Mammary epithelial cell (primary cell): Measurements from ENCODE around the gene ZBTB47.

Experiments used
- EZH2 ChIP-seq: IDR thresholded peaks from 2 replicates; pipeline ENCODE4 v1.6.1; 2012; ENCODE audit warnings: low read length, inconsistent platforms, borderline replicate concordance
- TF ChIP-seq, protein P1 (sequence below), 2 donors: IDR thresholded peaks in 1 of 2; conservative IDR thresholded peaks in 1 of 2; 2 replicates each; pipeline ENCODE4 v1.5.1; 2011 to 2012; ENCODE audit warnings: inconsistent platforms in 2 of 2, low read length in 2 of 2, mild to moderate bottlenecking in 2 of 2, control low read depth in 1 of 2, low read depth in 1 of 2; ENCODE audit not compliant: insufficient read depth in 1 of 2; ENCODE audit errors: extremely low read depth in 1 of 2

DNA sequence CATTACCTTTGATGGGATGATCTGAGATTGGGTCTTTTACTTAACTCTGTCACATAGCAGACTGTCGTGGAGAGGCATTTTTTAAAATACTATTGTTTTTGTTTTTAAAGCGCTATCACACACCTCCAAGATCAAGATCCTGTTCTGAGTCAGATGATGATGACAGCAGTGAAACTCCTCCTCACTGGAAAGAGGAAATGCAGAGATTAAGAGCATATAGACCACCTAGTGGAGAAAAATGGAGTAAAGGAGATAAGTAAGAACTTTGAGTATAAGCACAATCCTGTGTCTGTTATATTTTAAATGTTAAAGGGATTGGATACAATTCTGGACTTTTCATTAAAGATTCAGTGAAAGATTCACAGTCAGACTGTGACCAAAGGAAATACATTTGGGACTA, 18.4 kb upstream of the ZBTB47 start:
- TF ChIP-seq, protein P1, sequence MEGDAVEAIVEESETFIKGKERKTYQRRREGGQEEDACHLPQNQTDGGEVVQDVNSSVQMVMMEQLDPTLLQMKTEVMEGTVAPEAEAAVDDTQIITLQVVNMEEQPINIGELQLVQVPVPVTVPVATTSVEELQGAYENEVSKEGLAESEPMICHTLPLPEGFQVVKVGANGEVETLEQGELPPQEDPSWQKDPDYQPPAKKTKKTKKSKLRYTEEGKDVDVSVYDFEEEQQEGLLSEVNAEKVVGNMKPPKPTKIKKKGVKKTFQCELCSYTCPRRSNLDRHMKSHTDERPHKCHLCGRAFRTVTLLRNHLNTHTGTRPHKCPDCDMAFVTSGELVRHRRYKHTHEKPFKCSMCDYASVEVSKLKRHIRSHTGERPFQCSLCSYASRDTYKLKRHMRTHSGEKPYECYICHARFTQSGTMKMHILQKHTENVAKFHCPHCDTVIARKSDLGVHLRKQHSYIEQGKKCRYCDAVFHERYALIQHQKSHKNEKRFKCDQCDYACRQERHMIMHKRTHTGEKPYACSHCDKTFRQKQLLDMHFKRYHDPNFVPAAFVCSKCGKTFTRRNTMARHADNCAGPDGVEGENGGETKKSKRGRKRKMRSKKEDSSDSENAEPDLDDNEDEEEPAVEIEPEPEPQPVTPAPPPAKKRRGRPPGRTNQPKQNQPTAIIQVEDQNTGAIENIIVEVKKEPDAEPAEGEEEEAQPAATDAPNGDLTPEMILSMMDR (conservative IDR thresholded peaks at IDR 0.05 in 1 of 2, IDR thresholded peaks at IDR 0.05 in 1 of 2; ENCODE audit: extremely low read depth in 1 of 2, insufficient read depth in 1 of 2, low read depth in 1 of 2, low read length in 2 of 2): no peak
- no peak for TF ChIP-seq EZH2
